HCT116 (cell line): ENCODE measurements around the gene CUBN. TPM values are rescaled to one million over a fixed set of nuclear protein-coding genes. Genes with fewer than 3 reads are reported as not detected.
"Not testable (repeated sequence)": the region's sequence is repeated elsewhere in the genome, so short reads cannot be mapped to it uniquely, and the experiment has no call there.

Experiments used
- ATAC-seq: fragments of 200-7000 bp; cut with Tn5 transposase; 2 replicates; pipeline ENCODE4 v1.9.1; 2020; ENCODE audit warnings: mild to moderate bottlenecking, moderate library complexity
- BruUV-seq: library from RNA; stranded (reverse); fragments of 400-500 nt; replicated peaks from 2 replicates; lab custom pipeline; 2021; lab: Mats Ljungman, UMichigan
- CTCF ChIA-PET: fragments of 300-600 bp; sonication (Branson Sonifier 250); formaldehyde crosslinking; loops from one replicate; lab custom pipeline; 2021; ENCODE audit warnings: antibody characterized with exemption; lab: Charles Lee
- POLR2A ChIA-PET: fragments of 300-600, 350-600 bp; sonication (Branson Sonifier 250); formaldehyde crosslinking; loops from one replicate; lab custom pipeline; 2021; ENCODE audit warnings: antibody characterized with exemption; lab: Charles Lee
- RAD21 ChIA-PET, 2 experiments: fragments of 300-600 bp; sonication (Branson Sonifier 250); formaldehyde crosslinking; loops; one replicate each; lab custom pipeline; 2023; ENCODE audit warnings: low total read pairs in 2 of 2; ENCODE audit not compliant: uncharacterized antibody in 2 of 2, unreplicated experiment in 2 of 2, low non-redundant PET in 1 of 2; lab: Charles Lee
- DNase-seq: peaks from one replicate; pipeline ENCODE4 v3.0.0-alpha.2; 2010; ENCODE audit warnings: low read depth, low spot score
- H2AFZ ChIP-seq: fragments of 200-600 bp; shearing (Covaris generic), sonication (generic); 2 replicates; pipeline ENCODE4 v1.6.1; 2017; ENCODE audit warnings: low read depth, mixed run types, mixed read lengths, antibody characterized with exemption, low read length; ENCODE audit not compliant: poor library complexity, severe bottlenecking
- H3K27ac ChIP-seq: 2 replicates; pipeline ENCODE4 v1.5.1; 2012; ENCODE audit warnings: low read depth, low read length
- H3K27me3 ChIP-seq: fragments of 200-600 bp; sonication (generic); 2 replicates; pipeline ENCODE4 v1.6.1; 2016; ENCODE audit warnings: mixed run types, low read length, mixed read lengths; ENCODE audit not compliant: insufficient read depth
- H3K36me3 ChIP-seq, 2 experiments: fragments of 200-500 bp in 1 of 2; fragments of 200-600 bp in 1 of 2; sonication (Bioruptor generic) in 1 of 2; sonication (generic) in 1 of 2; 2 replicates each; pipeline versions ENCODE4 v1.5.1 to v1.6.1; 2014 to 2016; ENCODE audit warnings: low read length in 2 of 2, inconsistent platforms in 1 of 2, mixed read lengths in 1 of 2, mixed run types in 1 of 2; ENCODE audit not compliant: insufficient read depth in 2 of 2, control insufficient read depth in 1 of 2
- H3K4me1 ChIP-seq, 2 experiments: fragments of 200-600 bp in 1 of 2; sonication (generic) in 1 of 2; 2 replicates each; pipeline versions ENCODE4 v1.5.1 to v1.6.1; 2012 to 2017; ENCODE audit warnings: low read length in 2 of 2, inconsistent platforms in 1 of 2, mild to moderate bottlenecking in 1 of 2, mixed read lengths in 1 of 2, mixed run types in 1 of 2, moderate library complexity in 1 of 2; ENCODE audit not compliant: insufficient read depth in 2 of 2, control insufficient read depth in 1 of 2
- H3K4me2 ChIP-seq: fragments of 200-600 bp; sonication (generic); 2 replicates; pipeline ENCODE4 v1.6.1; 2017; ENCODE audit warnings: mixed run types, low read length, mixed read lengths
- H3K4me3 ChIP-seq, 2 experiments: fragments of 200-600 bp in 1 of 2; sonication (generic) in 1 of 2; replicated peaks in 1 of 2; 2 replicates each; pipeline ENCODE4 v1.5.1; 2011 to 2016; ENCODE audit warnings: low read length in 2 of 2, control low read depth in 1 of 2, low read depth in 1 of 2, mild to moderate bottlenecking in 1 of 2, mixed read lengths in 1 of 2, mixed run types in 1 of 2
- H3K79me2 ChIP-seq: fragments of 200-600 bp; sonication (generic); 2 replicates; pipeline ENCODE4 v1.6.1; 2017; ENCODE audit warnings: mild to moderate bottlenecking, mixed run types, low read length, moderate library complexity, mixed read lengths; ENCODE audit not compliant: insufficient read depth
- H3K9ac ChIP-seq: fragments of 200-600 bp; sonication (generic); 2 replicates; pipeline ENCODE4 v1.6.1; 2016; ENCODE audit warnings: low read length, mixed read lengths
- H3K9me2 ChIP-seq: fragments of 200-600 bp; sonication (generic), shearing (Covaris generic); 2 replicates; pipeline ENCODE4 v1.6.1; 2017; ENCODE audit warnings: mixed run types, mild to moderate bottlenecking, moderate library complexity; ENCODE audit not compliant: insufficient read depth
- H3K9me3 ChIP-seq, 2 experiments: fragments of 200-500 bp in 1 of 2; fragments of 200-600 bp in 1 of 2; sonication (Bioruptor generic) in 1 of 2; sonication (generic) in 1 of 2; 2 replicates each; pipeline ENCODE4 v1.6.1; 2014 to 2017; ENCODE audit warnings: low read length in 2 of 2, mixed read lengths in 2 of 2, inconsistent platforms in 1 of 2, low read depth in 1 of 2, mild to moderate bottlenecking in 1 of 2, mixed run types in 1 of 2, moderate library complexity in 1 of 2; ENCODE audit not compliant: control insufficient read depth in 1 of 2, insufficient read depth in 1 of 2
- H4K20me1 ChIP-seq: fragments of 200-600 bp; sonication (generic), shearing (Covaris generic); 2 replicates; pipeline ENCODE4 v1.6.1; 2017; ENCODE audit warnings: mixed run types, mild to moderate bottlenecking, moderate library complexity; ENCODE audit not compliant: insufficient read depth
- intact Hi-C: fragments of 100-400 bp; cut with micrococcal nuclease; formaldehyde crosslinking; loops from 2 replicates; pipeline ENCODE4 v1.10.0; 2022
- total RNA-seq: library from RNA; stranded (reverse); gene quantifications from one replicate; pipeline ENCODE4 v1.2.1, GENCODE V29; 2021; ENCODE audit not compliant: unreplicated experiment

Gene CUBN
- total RNA-seq, 1 experiment from 2014 or later, result 1.2 TPM

DNA sequence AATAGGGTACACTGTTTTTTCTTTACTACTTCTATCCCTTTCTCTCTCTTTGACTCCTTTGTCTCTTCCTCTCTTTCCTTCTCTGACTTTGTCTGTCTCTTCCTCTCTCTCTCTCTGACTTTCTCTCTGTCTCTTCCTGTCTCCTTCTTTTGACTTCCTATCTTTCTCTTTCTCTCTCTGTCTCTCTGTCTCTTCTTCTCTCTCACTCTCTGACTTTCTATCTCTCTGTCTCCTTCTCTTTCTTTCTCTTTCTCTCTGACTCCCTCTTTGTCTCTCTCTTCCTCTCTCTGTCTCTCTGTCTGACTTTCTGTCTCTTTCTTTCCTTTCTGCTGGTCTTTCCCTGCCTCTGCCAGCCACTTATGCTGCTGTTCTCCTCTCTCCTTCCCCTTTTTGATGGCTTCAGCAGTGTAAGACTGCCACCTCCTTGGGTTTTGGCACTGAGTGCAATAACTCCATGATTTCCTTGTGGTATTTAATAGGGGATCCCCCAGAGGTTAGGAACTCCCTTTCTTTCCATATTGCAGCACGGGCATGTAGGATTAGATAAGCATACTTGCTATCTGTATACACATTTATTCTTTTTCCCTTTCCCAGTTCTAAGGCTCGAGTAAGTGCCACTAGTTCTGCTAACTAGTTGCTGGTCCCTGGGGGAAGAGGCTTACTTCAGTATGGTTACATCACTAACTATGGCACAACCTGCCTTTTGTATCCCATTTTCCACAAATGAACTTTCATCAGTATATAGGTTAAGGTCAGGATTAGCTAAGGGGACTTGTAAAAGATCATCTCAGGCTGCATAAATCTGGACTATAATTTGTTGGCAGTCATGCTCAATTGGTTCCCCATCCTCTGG is 116.3 kb downstream of the CUBN start:
- H3K9me3 ChIP-seq, intact Hi-C loops, H4K20me1 ChIP-seq, H3K36me3 ChIP-seq, ATAC-seq, H3K27me3 ChIP-seq, H3K9me2 ChIP-seq, RAD21 ChIA-PET, BruUV-seq, DNase-seq, H3K79me2 ChIP-seq, H3K4me2 ChIP-seq, H3K9ac ChIP-seq, POLR2A ChIA-PET, H2AFZ ChIP-seq, H3K4me1 ChIP-seq, CTCF ChIA-PET, H3K4me3 ChIP-seq, H3K27ac ChIP-seq: not testable (repeated sequence)

DNA sequence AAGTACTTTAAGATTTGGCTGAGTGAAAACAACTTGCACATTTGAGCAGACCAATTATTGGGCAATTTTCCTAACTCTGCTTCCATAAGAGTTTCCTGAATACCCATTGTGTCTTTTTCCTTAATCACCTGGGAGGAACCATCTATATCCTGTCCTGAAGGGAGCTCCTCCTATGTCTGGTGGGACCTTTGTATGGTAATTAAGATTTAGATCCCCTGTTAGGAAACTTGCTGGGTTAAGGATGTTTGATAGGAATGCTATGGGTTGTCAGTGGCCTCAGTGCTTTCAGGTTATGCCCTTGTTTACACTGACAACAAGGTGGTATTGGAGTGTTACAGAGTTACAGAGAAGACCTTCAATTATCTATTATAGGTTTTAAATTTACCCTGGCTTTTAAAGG is 116.9 kb downstream of the CUBN start:
- H3K36me3 ChIP-seq, H3K9ac ChIP-seq, H3K4me2 ChIP-seq, intact Hi-C loops, H3K27me3 ChIP-seq, H4K20me1 ChIP-seq, H3K4me1 ChIP-seq, H3K9me3 ChIP-seq, DNase-seq, H3K9me2 ChIP-seq, H3K4me3 ChIP-seq, RAD21 ChIA-PET, H3K27ac ChIP-seq, CTCF ChIA-PET, H2AFZ ChIP-seq, ATAC-seq, BruUV-seq, H3K79me2 ChIP-seq: not testable (repeated sequence)
- POLR2A ChIA-PET, result interaction anchor here (1.2 kb wide), 1 partner anchor 121 kb away, joined by 3 read pairs; no protein-coding TSS in a partner anchor
